Activated CD4-positive, alpha-beta T cell treated with anti-CD3 and anti-CD28 coated beads for 24 hours (primary cell): ENCODE results near the gene AP2B1.
"Not testable (repeated sequence)": the region's sequence is repeated elsewhere in the genome, so short reads cannot be mapped to it uniquely, and the experiment has no call there.

ENCODE experiments used
- DNase-seq, 2 donors: peaks; one replicate each; pipeline ENCODE4 v3.0.0-alpha.2; 2020; ENCODE audit warnings: low read depth in 2 of 2

AP2B1 gene

GRCh38 chr17:35575759-35576158, 11.4 kb upstream of the AP2B1 start:
- no peak for DNase-seq

GRCh38 chr17:35577830-35578196, 9.3 kb upstream of the AP2B1 start:
- DNase-seq = no peak

- DNase-seq = peak; percentile 70 to 73
These were observed 8.8 kb upstream of the AP2B1 start, which contains the start of gene PEX12 for GRCh38 chr17:35578197-35578928. Gene PEX12, minus strand, starts transcription at chr17:35578571. Its CDS starts 550 bp downstream, at chr17:35578021.

GRCh38 chr17:35578929-35579432, 8.1 kb upstream of the AP2B1 start:
- DNase-seq = no peak

GRCh38 chr17:35584061-35584460, 3.1 kb upstream of the AP2B1 start:
- DNase-seq = no peak

- DNase-seq = no peak
These were observed 501 bp upstream of the AP2B1 start for GRCh38 chr17:35586569-35587073.

GRCh38 chr17:35588196-35588920, 1.2 kb downstream of the AP2B1 start:
- DNase-seq = no peak

- DNase-seq = no peak
These were observed 8.9 kb downstream of the AP2B1 start for GRCh38 chr17:35596072-35596471.

GRCh38 chr17:35596530-35597233, 9.6 kb downstream of the AP2B1 start:
- DNase-seq = no peak

- no peak for DNase-seq
These were observed 10.5 kb downstream of the AP2B1 start for GRCh38 chr17:35597604-35598003.

- no peak for DNase-seq
These were observed 16.6 kb downstream of the AP2B1 start for GRCh38 chr17:35603674-35604073.

- no peak for DNase-seq
These were observed 18.6 kb downstream of the AP2B1 start for GRCh38 chr17:35605678-35606077.

GRCh38 chr17:35607239-35607847, 20.2 kb downstream of the AP2B1 start:
- no peak for DNase-seq

GRCh38 chr17:35609831-35610230, 22.7 kb downstream of the AP2B1 start:
- DNase-seq = no peak

GRCh38 chr17:35610746-35611145, 23.6 kb downstream of the AP2B1 start:
- DNase-seq = not testable (repeated sequence)

- no peak for DNase-seq
These were observed 25.9 kb downstream of the AP2B1 start for GRCh38 chr17:35612924-35613521.

- DNase-seq = no peak
These were observed 27.7 kb downstream of the AP2B1 start for GRCh38 chr17:35614810-35615209.

- no peak for DNase-seq
These were observed 29.4 kb downstream of the AP2B1 start for GRCh38 chr17:35616536-35616935.

- DNase-seq = no peak
These were observed 30.4 kb downstream of the AP2B1 start for GRCh38 chr17:35617505-35617904.

- DNase-seq = no peak
These were observed 31.5 kb downstream of the AP2B1 start for GRCh38 chr17:35618628-35619027.

GRCh38 chr17:35621768-35622167, 34.6 kb downstream of the AP2B1 start:
- DNase-seq = no peak
